Measurements from ENCODE around the gene RAB11FIP5. TPM values are rescaled to one million over a fixed set of nuclear protein-coding genes. Genes with fewer than 3 reads are reported as not detected.
"Not testable (repeated sequence)": the region's sequence is repeated elsewhere in the genome, so short reads cannot be mapped to it uniquely, and the experiment has no call there.

Gene RAB11FIP5
- total RNA-seq, 2 experiments from 2014 or later, result 12.6 to 13.8 TPM

GRCh38 chr2:73099486-73099885 is 13.3 kb downstream of the RAB11FIP5 start:
- H3K36me3 ChIP-seq (ENCODE audit: insufficient read depth, low read length), result peaks cover 2% of the 10 kb centered on the region
- TF ChIP-seq, protein P1, sequence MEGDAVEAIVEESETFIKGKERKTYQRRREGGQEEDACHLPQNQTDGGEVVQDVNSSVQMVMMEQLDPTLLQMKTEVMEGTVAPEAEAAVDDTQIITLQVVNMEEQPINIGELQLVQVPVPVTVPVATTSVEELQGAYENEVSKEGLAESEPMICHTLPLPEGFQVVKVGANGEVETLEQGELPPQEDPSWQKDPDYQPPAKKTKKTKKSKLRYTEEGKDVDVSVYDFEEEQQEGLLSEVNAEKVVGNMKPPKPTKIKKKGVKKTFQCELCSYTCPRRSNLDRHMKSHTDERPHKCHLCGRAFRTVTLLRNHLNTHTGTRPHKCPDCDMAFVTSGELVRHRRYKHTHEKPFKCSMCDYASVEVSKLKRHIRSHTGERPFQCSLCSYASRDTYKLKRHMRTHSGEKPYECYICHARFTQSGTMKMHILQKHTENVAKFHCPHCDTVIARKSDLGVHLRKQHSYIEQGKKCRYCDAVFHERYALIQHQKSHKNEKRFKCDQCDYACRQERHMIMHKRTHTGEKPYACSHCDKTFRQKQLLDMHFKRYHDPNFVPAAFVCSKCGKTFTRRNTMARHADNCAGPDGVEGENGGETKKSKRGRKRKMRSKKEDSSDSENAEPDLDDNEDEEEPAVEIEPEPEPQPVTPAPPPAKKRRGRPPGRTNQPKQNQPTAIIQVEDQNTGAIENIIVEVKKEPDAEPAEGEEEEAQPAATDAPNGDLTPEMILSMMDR (IDR thresholded peaks at IDR 0.05), result no peak
- H3K4me1 ChIP-seq (ENCODE audit: insufficient read depth, low read length), result peaks cover 16% of the 10 kb centered on the region
- CTCF ChIA-PET, result interaction anchor here (1.1 kb wide), 1 partner anchor 13 kb away, joined by 3 read pairs; no protein-coding TSS in a partner anchor
- DNase-seq, result no peak
- Mint-ChIP-seq H3K27ac (no peak overlapping the region), H3K36me3 (ENCODE audit: low read depth) (no peaks in the 10 kb centered on the region), H3K4me3 (no peak overlapping the region), H3K9me3 (no peaks in the 10 kb centered on the region), H3K4me1 (ENCODE audit: low read depth) (peaks cover 6% of the 10 kb centered on the region), H3K27me3 (no peaks in the 10 kb centered on the region)
- no peak overlapping the region for H3K4me3 ChIP-seq (ENCODE audit: low read length)
- intact Hi-C loops (cut with DNase I, micrococcal nuclease), result no loop called here
- no peak overlapping the region for H3K27ac ChIP-seq (ENCODE audit: low read depth in 1 of 2, low read length in 2 of 2)
- ATAC-seq (ENCODE audit: poor library complexity), result no peak
- POLR2A ChIA-PET, result interaction anchor here (1.6 kb wide), 1 partner anchor 13 kb away, joined by 7 read pairs; the partner anchor contains the start of gene RAB11FIP5
- H3K9me3 ChIP-seq (ENCODE audit: control insufficient read depth in 1 of 2, insufficient read depth in 1 of 2, low read length in 2 of 2), result no peaks in the 10 kb centered on the region
- no peaks in the 10 kb centered on the region for H3K27me3 ChIP-seq (ENCODE audit: control insufficient read depth in 1 of 2, insufficient read depth in 2 of 2, low read length in 2 of 2)

DNA sequence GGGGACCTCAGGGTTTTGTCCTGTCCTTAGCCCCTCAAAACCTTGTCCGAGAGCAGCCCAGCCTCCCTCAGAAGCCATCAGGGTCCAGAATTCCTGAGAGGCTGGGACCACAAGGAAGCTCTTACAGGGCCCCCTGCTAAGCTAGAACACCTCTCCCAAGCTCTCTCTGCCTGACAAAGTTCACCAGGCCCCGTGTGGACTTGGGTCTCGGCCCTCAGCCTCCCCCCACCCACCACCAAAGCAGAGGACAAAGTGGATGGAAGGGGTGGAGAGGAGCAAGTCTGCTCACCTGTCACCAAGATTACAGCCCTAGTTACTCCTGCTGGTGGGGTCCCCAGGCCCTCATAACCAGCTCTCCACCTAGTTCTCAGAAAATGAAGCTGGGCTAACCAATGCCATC is 16.8 kb downstream of the RAB11FIP5 start:
- H3K9me3 ChIP-seq (ENCODE audit: control insufficient read depth in 1 of 2, insufficient read depth in 1 of 2, low read length in 2 of 2), result no peaks in the 10 kb centered on the region
- CTCF ChIA-PET, result interaction anchor here (0.7 kb wide), 1 partner anchor 81 kb away, joined by 3 read pairs; no protein-coding TSS in a partner anchor
- Mint-ChIP-seq H3K4me3 (no peak overlapping the region), H3K36me3 (ENCODE audit: low read depth) (no peaks in the 10 kb centered on the region), H3K27ac (no peak overlapping the region), H3K27me3 (no peaks in the 10 kb centered on the region), H3K4me1 (ENCODE audit: low read depth) (no peaks in the 10 kb centered on the region), H3K9me3 (no peaks in the 10 kb centered on the region)
- ATAC-seq (ENCODE audit: poor library complexity), result no peak
- no peaks in the 10 kb centered on the region for H3K27me3 ChIP-seq (ENCODE audit: control insufficient read depth in 1 of 2, insufficient read depth in 2 of 2, low read length in 2 of 2)
- no peak overlapping the region for H3K27ac ChIP-seq (ENCODE audit: low read depth in 1 of 2, low read length in 2 of 2)
- POLR2A ChIA-PET, result no interaction called here
- no peak for DNase-seq
- no peaks in the 10 kb centered on the region for H3K36me3 ChIP-seq (ENCODE audit: insufficient read depth, low read length)
- no peak overlapping the region for H3K4me3 ChIP-seq (ENCODE audit: low read length)
- intact Hi-C loops (cut with DNase I, micrococcal nuclease), result no loop called here
- peaks cover 3% of the 10 kb centered on the region for H3K4me1 ChIP-seq (ENCODE audit: insufficient read depth, low read length)
- TF ChIP-seq, protein P1 (IDR thresholded peaks at IDR 0.05), result no peak

DNA sequence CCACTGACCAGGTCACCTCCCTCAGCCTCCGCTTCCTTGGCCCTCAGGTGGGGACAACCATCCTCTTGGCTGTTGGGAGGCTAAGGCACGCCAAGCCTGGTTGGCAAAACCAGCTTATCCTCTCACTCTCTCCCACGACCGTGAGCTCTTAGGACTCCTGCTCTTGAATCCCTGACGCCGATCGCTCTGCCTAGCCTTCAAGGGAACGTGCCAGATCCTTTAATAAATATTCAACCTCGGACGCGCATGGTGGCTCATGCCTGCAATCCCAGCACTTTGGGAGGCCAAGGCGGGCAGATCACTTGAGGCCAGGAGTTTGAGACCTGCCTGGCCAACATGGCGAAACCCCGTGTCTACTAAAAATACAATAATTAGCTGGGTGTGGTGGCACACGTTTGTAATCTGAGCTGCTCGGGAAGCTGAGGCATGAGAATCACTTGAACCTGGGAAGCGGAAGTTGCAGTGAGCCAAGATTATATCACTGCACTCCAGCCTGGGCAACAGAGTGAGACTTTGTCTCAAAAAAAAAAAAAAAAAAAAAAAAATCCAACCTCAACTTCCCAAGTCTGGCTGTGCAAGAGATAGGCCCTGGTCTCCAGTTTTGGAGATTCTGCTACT is 19.0 kb downstream of the RAB11FIP5 start:
- intact Hi-C loops (cut with DNase I, micrococcal nuclease); ATAC-seq (ENCODE audit: poor library complexity); H3K4me3 Mint-ChIP-seq; H3K9me3 ChIP-seq (ENCODE audit: control insufficient read depth in 1 of 2, insufficient read depth in 1 of 2, low read length in 2 of 2); H3K4me3 ChIP-seq (ENCODE audit: low read length); H3K27me3 Mint-ChIP-seq; H3K27ac ChIP-seq (ENCODE audit: low read depth in 1 of 2, low read length in 2 of 2); H3K9me3 Mint-ChIP-seq; DNase-seq; H3K36me3 Mint-ChIP-seq (ENCODE audit: low read depth); H3K4me1 Mint-ChIP-seq (ENCODE audit: low read depth); H3K36me3 ChIP-seq (ENCODE audit: insufficient read depth, low read length); H3K4me1 ChIP-seq (ENCODE audit: insufficient read depth, low read length); H3K27ac Mint-ChIP-seq; H3K27me3 ChIP-seq (ENCODE audit: control insufficient read depth in 1 of 2, insufficient read depth in 2 of 2, low read length in 2 of 2); POLR2A ChIA-PET: not testable (repeated sequence)
- CTCF ChIA-PET, result interaction anchor here (0.8 kb wide), 1 partner anchor 84 kb away, joined by 3 read pairs; no protein-coding TSS in a partner anchor

All from CD4-positive, alpha-beta T cell (primary cell).